ENCODE measurements around the gene PDE4A.
"Not testable (repeated sequence)": the region's sequence is repeated elsewhere in the genome, so short reads cannot be mapped to it uniquely, and the experiment has no call there.

PDE4A gene

DNA sequence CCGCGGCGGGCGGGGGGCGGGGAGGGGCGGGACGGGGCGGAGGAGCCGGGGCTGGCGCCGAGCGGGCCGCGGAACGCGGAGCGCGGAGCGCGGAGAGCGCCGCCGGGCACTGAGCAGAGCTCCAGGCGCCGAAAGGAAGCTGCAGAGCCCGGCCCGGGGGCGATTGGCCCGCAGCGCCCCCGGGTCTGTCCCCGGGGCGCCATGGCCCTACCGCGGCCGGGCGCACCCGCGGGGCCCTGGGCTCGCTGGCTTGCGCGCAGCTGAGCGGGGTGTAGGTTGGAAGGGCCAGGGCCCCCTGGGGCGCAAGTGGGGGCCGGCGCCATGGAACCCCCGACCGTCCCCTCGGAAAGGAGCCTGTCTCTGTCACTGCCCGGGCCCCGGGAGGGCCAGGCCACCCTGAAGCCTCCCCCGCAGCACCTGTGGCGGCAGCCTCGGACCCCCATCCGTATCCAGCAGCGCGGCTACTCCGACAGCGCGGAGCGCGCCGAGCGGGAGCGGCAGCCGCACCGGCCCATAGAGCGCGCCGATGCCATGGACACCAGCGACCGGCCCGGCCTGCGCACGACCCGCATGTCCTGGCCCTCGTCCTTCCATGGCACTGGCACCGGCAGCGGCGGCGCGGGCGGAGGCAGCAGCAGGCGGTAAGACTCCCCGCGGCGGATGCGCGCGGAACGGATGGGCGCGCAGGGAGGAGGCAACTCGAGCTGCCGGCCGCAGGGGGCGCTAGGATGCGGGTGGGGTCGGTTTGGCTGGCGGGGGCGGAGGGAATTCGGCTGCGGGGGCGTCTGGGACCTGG is at the start of gene PDE4A:
TSS of gene PDE4A (plus strand) at position 95 of the 796 bp plus-strand sequence. CDS start at position 322, 227 bp downstream.
- DNase-seq: no peak

DNA sequence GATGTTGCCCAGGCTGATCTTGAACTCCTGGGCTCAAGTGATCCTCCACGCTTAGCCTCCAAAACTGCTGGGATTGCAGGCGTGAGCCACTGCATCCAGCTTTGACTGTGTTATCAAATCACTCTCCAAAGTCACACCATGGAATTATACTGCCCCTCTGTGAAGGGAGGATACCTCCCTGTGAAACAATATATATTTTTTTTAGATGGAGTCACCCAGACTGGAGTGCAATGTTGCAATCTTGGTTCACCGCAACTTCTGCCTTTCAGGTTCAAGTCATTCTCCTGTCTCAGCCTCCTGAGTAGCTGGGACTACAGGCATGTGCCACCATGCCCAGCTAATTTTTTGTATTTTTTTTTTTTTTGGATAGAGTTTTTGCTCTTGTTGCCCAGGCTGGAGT is 47.6 kb upstream of the PDE4A start:
- no peak for DNase-seq

DNA sequence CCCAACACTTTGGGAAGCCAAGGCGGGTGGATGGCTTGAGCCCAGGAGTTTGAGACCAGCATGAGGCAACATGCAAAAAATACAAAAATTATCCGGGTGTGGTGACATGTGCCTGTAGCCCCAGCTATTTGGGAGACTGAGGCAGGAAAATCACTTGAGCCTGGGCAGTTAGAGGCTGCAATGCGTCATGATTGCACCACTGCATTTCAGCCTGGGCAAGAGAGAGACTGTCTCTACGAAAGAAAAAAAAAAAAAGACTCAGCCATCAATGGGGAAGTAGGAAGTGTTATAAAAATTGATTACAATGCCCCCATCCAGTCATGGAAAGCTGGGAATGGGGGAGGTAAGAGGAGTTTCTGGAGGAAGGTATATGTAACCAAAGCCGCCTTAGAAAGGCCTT is 45.4 kb upstream of the PDE4A start:
- no peak for DNase-seq

DNA sequence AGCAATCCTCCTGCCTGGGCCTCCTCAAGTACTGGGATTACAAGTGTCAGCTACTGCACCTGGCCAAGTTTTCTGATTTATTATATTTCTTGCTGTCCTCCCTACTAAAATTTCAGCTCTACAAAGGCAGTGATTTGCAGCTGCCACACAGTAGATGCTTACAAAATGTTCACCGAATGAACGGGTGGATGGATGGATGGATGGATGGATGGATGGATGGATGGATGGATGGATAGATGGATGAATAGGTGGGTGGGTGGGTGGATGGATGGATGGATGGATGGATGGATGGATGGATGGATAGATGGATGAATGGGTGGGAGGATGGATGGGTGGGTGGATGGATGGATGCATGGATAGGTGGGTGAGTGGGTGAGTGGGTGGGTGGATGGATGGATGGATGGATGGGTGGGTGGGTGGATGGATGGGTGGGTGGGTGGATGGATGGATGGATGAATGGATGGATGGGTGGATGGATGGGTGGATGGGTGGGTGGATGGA is 43.1 kb upstream of the PDE4A start:
- DNase-seq: not testable (repeated sequence)

DNA sequence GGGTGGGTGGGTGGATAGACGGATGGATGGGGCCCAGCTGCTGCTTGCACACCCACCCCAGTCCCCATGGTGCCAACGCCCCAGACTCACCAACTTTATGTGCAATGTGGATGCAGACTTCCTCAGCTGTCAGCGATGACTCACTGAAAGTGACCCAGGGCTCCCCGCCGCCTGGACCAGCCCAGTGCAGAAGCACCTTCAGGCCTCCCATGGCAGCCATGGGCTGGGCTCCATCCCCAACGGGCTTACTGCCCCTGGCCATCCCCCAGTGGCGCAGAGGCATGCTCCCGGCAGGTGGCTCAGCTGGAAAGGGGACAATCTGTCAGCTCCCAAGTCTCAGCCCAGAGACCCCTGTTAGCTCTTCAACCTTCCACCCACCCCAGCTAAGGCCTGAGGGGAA is 42.2 kb upstream of the PDE4A start:
- DNase-seq: no peak

DNA sequence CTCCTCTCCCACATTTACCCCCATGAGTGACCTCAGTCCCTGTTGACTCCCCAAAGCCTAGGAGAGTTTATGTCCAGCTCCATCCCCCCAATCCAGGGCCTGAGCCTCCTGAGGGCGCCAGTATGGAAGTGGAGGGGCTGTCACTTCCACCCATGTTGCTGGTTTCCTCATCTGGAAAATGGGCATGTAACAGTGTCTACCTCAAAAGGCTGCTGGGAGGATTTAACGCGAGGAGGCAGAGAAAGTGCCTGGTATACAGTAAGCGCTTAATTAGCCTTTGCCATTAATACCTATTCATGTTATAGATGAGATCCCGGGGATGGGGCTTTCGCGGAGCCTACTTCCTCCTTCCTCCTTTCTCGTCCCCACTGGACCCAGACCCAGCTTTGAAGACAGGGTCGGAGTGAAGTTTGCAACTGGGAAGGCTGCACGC is 40.4 kb upstream of the PDE4A start:
- no peak for DNase-seq

DNA sequence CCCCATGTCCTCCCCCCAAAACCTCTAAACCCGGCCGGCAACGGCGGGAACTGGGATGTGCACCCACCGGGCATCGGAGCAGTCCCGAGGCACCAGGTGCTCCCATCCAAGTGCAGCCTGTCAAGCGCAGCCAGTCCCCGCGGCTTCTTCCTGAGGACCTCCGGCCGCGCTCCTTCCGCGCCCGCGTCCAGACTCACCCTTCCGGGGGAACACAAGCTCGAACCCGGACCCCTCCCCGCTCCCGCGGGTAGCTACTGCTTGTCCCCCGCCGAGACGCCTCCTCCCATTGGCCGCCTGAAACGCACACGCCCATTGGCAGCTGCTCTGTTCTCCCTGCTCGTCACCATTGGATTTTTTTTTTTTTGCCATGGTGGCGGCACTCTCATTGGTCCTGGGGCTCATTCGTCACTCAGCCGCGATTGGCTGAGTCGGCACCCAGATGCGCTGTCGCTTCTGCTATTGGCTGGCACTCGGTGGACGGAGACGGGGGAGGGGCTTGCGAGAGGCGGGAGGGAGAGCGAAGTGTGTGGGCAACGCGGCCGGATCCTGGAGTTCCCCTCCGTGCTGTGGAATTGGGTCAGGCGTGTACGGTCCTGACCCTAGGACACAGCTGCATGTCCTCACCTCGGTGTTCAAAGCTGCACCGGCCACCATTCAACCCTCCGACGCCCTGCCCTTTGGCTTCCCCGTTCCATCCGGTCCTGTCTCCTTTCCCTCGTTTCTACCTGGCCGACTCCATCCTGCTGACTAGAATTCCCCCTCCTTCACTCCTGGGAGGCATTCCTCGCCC is 39.8 kb upstream of the PDE4A start, which contains the start of gene TYK2:
TSS of gene TYK2 (minus strand) at position 260 of the 790 bp plus-strand sequence. CDS start 2,166 bp downstream, outside the sequence.
- DNase-seq: peak; percentile 97

DNA sequence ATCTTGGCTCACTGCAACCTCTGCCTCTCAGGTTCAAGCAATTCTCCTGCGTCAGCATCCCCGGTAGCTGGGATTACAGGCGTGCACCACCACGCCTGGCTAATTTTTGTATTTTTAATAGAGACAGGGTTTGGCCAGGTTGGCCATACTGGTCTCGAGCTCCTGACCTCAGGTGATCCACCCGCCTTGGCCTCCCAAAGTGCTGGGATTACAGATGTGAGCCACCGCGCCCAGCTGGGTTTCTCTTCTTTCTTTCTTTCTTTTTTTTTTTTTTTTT is 37.2 kb upstream of the PDE4A start:
- not testable (repeated sequence) for DNase-seq

DNA sequence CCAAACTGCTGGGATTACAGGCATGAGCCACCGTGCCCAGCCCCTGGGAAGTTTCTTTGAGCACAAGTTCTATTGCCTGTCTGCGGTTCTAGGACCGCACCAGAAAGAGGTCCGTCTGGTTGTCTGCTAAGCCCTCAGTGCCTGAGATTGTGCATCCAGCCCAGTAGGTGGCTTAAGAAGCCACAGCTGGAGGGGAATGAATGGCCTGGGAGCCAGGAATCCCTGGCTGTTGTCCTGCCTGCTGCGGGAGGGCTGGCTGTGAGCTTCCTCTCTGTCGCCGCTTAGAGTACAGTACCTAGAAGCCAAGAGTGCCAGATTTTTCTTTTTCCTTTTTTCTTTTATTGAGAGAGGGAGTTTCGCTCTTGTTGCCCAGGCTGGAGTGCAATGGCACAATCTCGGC is 35.8 kb upstream of the PDE4A start:
- DNase-seq: no peak

DNA sequence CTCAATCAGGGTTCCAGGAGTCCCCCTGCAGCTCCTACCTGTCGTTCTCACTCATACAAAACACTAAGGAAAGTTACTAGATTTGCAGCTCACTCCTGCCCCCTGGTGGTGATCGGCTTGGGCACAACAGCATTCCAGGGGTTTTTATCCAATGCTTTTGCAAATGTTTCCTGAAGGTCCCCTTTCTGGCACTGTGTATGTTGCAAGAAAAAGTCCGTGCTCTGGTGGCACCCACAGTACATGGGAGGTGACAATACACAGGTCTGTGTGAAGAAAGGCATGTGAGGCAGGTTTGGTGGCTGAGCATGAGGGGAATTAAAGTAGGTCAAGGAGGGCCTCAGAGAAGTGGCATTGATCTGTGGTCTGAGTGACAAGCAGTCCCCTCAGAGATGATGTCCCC is 31.4 kb upstream of the PDE4A start:
- DNase-seq: peak; percentile 72

DNA sequence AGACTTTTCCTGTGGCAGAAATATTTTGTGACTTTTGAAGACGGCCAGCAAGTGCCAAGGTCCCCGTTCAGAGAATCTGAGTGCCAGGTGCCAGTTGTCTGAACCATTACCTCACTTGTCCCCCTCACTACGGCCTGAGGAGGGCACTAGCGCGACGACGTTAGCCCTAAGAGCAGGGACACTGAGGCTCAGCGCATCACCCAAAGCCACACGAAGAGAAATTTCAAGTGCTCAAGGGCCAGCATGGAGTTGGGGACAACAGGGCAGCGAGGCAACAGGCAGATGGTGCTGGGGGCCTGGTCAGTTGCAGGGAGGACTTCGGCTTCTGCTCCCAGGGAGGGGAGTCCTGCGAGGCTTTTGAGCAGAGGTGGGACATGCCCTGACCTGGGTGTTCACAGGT is 30.5 kb upstream of the PDE4A start:
- DNase-seq: no peak

DNA sequence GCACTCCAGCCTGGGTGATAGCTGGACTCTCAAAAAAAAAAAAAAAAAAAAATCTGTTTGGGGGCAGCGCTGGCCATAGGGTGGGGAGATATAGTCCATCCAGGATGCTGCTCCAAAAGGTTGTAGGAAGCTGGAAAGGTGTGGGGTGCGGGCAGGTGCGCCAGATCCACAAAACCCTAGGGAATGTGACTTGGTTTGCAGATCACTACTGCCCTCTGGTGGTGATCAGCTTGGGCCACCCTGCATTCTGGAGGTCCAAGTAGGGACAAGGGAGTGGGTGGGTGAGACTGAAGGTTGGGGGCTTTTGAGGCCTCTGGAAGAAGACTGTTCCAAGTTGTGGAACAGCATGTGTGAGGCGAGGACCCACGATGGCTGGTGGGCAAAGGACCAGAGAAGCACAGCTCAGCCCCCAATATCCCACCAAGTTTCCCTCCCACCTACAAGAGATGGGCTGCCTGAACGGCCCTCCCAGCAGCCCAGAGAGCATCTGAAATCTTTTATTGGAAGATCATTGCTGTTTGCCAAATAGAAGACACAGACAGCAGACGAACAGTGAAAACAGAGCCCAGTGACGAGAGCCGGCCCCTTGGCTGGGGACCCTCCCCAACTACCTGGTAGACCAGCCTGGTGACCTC is 29.6 kb upstream of the PDE4A start:
- peak; percentile 40 for DNase-seq

DNA sequence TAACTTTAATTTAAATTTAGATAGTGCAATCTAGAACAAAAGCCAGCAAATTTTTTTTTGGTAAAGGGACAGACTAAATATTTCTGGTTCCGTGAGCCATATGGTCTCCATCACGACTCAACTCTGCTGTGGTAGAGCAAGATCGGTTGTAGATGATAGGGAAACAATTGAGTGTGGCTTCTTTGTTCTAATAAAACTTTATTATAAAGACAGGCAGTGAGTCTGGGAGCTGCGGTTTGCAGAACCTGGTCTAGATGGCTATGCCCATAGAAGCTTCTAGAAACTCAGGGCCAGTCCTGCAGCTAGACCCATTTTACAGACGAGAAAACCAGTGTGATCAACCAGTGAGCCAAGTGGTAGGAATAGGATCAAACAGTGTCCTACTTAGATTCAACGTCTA is 28.2 kb upstream of the PDE4A start:
- no peak for DNase-seq

DNA sequence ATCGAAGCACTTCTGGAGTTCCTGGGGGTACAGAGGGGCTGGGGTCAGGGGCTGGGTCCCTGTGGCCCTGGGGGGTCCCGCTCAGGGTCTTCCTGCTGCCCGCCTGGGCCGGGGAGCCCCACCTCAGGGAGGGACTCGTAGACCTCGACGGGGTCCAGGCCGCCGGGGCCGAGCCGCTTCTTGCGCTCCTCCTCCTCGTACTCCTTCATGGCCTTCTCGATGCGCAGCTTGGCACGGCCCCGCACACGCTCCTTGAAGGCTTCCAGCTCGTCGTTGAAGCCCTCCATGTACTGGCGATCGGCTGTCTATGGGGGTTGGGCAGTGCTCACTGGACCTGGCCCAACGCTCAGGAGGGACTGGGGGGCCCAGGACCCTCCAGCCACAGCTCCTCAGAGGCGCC is 27.2 kb upstream of the PDE4A start:
- no peak for DNase-seq

DNA sequence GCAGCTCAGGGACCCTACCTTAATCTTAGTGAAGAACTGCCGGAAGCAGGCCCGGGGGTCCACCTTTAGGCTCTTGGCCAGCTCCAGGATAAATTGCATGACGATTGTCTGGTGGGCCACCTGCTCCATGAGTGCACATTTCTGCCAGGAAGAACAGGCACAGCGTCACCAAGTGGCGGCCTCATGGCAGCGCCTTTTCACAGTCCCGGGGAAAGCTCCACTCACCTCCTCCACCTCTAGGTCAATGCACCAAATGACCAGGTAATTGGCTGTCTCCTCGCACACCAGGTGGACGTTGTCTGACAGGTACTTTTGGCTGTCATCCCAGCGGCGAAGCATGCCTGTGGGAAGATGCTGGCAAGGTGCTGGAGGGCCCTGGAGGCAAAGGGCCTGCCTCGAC is 25.3 kb upstream of the PDE4A start:
- no peak for DNase-seq

DNA sequence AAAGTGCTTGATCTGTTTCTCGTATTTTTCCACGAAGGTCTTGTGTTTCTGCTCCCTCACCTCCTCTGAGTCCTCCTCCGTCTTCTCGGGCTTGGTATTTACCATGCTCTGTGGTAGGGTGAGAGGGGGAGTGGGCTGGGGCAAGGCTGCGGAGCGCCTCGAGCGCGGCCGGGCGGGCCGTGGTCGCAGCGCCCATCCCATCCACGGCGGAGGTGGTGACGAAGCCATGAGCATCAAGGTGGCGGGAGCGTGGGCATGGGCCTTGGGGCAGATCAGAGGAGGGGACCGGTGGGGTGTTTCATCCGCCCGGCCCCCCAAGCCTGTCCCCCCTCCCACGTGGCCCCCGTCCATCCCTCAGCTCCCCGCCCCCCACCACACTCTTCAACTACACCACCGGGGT is 24.9 kb upstream of the PDE4A start:
- DNase-seq: no peak

DNA sequence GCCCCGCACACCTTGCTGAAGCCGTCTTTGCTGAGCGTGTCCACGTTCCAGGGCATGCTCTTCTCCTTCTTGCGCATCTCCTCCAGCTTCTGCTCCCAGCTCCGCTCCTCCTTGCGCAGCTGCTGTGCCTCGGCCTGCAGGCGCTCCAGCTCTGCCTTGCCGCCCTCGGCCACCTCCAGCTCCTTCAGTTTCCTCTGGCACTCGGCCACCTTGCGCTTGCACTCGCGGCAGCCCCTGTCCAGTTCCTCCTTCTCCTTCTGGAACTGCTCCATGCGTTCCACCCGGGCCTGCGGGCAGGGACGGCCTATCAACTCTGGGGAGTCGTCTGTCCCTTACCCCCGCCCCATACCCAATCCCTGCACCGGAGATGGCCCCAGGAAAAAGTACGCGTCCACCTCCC is 24.4 kb upstream of the PDE4A start:
- no peak for DNase-seq

DNA sequence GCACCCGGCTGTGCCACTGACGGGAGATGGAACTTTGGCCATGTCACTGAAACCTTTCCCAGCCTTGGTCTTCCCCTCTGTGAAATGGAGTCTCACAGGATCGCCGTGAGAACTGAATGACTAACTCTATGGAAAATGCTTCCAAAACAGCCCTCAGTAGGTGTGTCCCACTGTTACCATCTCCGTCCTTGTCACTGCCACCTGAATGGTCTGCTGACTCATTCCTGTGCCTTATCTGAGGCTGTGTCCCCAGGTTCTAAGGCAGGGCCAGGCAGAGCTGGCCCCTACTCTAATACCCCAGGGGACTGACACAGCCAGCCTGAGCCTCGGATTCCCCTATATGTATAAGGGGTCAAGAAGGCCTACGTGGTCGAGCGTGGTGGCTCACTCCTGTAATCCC is 21.5 kb upstream of the PDE4A start:
- no peak for DNase-seq

DNA sequence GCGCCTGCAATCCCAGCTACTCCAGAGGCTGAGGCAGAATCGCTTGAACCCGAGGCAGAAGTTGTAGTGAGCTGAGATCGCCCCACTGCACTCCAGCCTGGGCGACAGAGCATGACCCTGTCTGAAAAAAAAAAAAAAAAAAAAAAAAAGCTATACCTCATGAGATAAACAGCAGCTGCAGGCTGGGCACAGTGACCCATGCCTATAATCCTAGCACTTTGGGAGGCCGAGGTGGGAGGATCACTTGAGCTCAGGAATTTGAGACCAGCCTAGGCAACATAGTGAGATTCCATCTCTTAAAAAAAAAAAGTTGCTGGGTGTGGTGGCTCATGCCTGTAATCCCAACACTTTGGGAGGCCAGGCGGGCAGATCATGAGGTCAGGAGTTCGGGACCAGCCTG is 21.0 kb upstream of the PDE4A start:
- not testable (repeated sequence) for DNase-seq

DNA sequence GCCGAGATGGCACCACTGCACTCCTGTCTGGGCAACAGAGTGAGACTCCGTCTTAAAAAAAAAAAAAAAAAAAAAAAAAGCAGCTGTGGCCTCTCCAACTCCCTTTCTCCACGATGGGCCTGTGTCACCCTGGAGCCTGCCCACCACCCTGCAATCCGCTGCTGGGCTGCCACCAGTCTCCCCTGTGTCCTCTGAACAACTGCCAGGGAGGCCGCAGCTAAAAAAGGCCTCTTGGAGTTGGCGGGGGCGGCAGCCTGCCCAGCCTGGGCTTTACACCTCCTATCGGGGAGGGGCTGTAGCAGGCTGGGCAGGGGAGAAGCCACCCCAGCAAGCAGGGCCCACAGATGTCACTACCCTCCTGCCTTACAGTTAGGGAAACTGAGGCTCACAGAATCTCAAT is 20.5 kb upstream of the PDE4A start:
- no peak for DNase-seq

DNA sequence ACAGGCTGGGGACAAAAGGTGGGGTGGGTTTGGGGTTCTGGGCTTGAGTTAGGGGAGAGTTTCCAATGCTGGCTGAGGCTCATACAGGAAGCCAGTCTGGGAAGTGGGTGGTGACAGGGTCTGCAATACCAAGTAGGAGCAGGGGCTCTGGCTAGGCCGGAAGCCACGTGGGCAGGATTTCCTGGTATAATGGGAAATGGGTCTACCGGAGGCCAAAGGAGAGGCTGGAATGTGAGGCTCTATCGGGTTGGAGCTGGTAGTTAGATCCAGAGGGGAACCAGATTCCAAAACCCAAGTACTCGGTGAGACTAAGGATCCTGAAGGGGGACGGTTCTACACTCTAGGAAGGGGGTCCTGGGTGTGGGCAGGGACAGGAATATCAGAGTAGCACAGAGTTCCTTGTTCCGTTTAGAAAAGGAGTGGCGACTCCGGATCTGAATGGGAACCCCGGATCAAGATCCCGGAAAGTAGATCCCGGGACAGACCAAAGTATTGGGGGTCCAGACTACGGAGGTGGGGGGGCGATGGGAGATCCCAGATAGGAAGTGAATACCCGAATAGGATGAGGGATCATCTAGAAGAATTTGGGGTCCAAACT is 17.8 kb upstream of the PDE4A start:
- DNase-seq: no peak

DNA sequence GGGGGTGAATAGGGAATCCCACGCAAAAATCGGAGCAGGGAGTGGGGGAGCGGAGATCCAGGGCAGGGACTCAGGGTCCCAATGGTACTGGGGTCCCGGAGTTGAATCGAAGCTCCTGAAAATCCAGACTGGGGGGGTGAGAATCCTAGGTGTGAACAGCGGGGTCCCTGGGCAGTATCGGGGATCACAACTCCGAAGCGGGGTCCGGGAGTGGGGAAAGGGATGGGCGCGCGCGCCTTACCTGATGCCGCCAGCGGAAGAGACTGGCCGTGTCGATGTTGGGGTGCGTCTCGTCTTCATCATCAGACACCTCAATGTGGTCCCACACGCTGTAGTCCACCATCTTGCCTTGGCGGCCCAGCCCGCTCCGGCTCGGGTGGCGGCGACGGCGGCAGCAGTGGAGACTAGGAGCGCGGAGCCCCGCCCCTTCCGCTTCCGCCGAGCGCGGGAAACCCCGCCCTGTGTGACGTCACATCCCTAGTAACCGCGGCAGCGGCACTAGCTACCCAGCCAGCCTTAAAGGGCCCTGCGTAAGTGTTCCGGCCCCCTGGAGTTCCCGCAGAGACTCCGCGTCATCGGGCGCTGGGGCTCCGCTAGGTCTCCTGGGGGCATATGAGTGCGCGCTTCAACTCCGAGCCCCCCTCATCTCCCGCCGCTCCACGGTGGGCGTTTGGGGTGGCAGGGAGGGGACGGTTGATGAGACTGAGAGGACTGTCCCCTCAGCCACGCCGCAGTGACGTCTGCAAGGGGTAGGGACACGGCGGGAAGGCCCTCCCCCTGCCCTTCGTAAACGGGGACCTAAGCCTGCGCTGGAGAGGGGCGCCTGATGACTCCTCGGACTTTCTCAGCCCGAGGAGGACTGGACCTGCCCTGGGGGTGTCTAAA is 17.0 kb upstream of the PDE4A start, which contains the start of gene CDC37:
TSS of gene CDC37 (minus strand) at position 406 of the 885 bp plus-strand sequence. CDS start at position 343, 63 bp downstream.
- DNase-seq: peak; percentile 89
